Esophagus muscularis mucosa (tissue), 4 donors: ENCODE measurements around the gene CCDC141. TPM values are rescaled to one million over a fixed set of nuclear protein-coding genes. Genes with fewer than 3 reads are reported as not detected.

Experiments
- DNase-seq: peaks from one replicate; pipeline ENCODE4 v3.0.0-alpha.2; 2017; ENCODE audit errors: extremely low spot score
- H3K27ac ChIP-seq, 4 donors: fragments of 200-600 bp; sonication (generic); replicated peaks in 1 of 4; 1 replicate in 3 of 4; 2 replicates in 1 of 4; pipeline ENCODE4 v1.5.1; 2016 to 2019; ENCODE audit warnings: mild to moderate bottlenecking in 1 of 4
- H3K27me3 ChIP-seq, 4 donors: fragments of 200-600 bp; sonication (generic); one replicate each; pipeline versions ENCODE4 v1.5.1 to v1.6.0; 2016 to 2019
- H3K36me3 ChIP-seq, 4 donors: fragments of 200-600 bp; sonication (generic); one replicate each; pipeline ENCODE4 v1.5.1; 2016 to 2019
- H3K4me1 ChIP-seq, 4 donors: fragments of 200-600 bp; sonication (generic); one replicate each; pipeline ENCODE4 v1.5.1; 2016 to 2019
- H3K4me3 ChIP-seq, 4 donors: fragments of 200-600 bp; sonication (generic); 1 replicate in 2 of 4; 2 replicates in 2 of 4; pipeline ENCODE4 v1.5.1; 2016 to 2019; ENCODE audit warnings: mild to moderate bottlenecking in 4 of 4, moderate library complexity in 1 of 4
- H3K9me3 ChIP-seq, 4 donors: fragments of 200-600 bp; sonication (generic); 1 replicate in 3 of 4; 2 replicates in 1 of 4; pipeline ENCODE4 v1.5.1; 2016 to 2019
- CTCF ChIP-seq, 3 experiments: fragments of 200-600 bp in 2 of 3; fragments of 450-650 bp in 1 of 3; sonication (generic) in 2 of 3; IDR thresholded peaks; one replicate each; pipeline ENCODE4 v1.5.1; 2017 to 2019; ENCODE audit warnings: antibody characterized with exemption in 3 of 3, mild to moderate bottlenecking in 2 of 3, moderate library complexity in 1 of 3
- EP300 ChIP-seq: sonication (generic); formaldehyde crosslinking; IDR thresholded peaks from one replicate; pipeline ENCODE4 v1.6.1; 2017; ENCODE audit warnings: antibody characterized with exemption
- POLR2A ChIP-seq: fragments of 450-650 bp; IDR thresholded peaks from one replicate; pipeline ENCODE4 v1.6.1; 2017; ENCODE audit warnings: antibody characterized with exemption, moderate library complexity, mild to moderate bottlenecking, low read depth
- POLR2AphosphoS5 ChIP-seq, 2 donors: sonication (generic); formaldehyde crosslinking; IDR thresholded peaks; one replicate each; pipeline ENCODE4 v1.6.1; 2017; ENCODE audit warnings: antibody characterized with exemption in 2 of 2
- WGBS: methylation state at CpG from one replicate; pipeline ENCODE4 v1.1.5; 2018; 5-methylcytosine and 5-hydroxymethylcytosine counted together
- intact Hi-C: fragments of 100-400 bp; cut with DNase I; formaldehyde crosslinking; loops from one replicate; pipeline ENCODE4 v1.15.1; 2023
- total RNA-seq, 4 donors: library from RNA; depleted of rRNA; stranded (reverse); fragments of >200 nt; gene quantifications; one replicate each; pipeline versions ENCODE4 v1.1.0 to v1.2.1, GENCODE V29; 2016

Gene CCDC141
- total RNA-seq, 4 donors from 2014 or later, result 2.7 to 8.7 (median 4.1) TPM

DNA sequence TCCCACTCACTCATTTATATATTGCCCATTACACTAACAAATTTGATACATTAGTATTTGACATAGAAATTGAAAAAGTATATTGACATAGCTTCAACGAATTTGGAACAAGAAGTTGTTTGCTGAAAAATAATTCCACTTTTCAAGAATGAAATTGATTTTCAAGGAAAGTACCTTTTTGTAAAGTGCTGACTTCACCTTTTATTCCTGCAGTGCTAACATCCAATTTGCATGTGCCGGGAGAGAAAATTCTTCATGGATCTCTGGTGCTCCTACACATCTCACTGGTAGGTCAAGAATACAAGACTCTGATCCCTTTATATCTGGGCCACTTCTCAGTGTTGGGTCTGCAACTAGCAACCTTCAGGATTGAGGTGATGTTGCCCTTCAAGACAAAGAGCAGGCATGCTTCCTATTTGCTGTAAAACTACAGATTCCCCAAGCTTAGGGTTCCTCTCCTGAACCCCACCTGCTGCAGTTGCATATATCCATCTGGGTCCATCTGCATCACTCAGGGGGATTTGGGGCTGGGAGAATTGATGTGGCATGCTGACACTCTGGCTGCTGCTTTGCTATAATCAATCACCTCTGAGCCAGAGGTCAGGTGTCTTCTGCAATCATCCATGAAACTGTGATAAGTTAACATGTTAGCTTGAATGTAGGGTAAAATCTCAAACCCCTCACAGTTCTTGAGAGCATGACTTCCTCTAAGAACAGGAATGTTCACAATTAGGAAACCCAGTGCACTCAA lies 134.3 kb downstream of the CCDC141 start:
- intact Hi-C loops, result loop anchor here (2.0 to 10.0 kb wide), 2 partner anchors 121 to 209 kb away; no protein-coding TSS in a partner anchor

DNA sequence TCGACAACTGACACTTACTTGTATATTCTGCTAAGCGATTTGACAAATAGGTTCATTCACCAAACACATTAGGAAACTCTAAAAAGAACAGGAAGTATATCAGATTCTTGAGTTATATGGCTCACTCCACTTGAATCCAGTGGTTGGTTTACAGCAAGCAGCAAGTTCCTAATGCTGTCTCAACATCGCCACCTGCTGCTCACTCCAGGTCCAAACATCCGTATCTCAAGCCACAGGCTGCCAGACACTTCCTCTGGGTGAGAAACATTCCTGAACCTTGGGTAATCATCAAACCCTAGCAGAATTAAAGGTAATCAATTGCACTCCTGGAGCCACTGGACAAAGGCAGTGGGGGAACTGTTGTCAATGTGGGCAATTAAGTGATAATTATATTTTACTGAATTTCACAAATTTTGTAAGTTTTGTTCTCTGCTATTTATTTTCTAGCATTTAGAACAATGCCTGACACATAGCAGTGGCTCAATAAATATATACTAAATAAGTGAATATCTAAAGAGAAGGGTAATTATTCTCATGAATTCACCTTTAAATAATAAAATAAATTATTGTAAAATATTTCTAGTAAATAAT lies 135.6 kb downstream of the CCDC141 start:
- 28% methylated on average over 4 of the region's 4 CpGs for WGBS
- Histone ChIP-seq H3K36me3 (peaks cover 0 to 6% (median 0%) of the 10 kb centered on the region in 4 donors), H3K27ac (no peak overlapping the region), H3K27me3 (no peaks in the 10 kb centered on the region), H3K9me3 (no peaks in the 10 kb centered on the region), H3K4me3 (no peak overlapping the region), H3K4me1 (peaks cover 0 to 3% (median 0%) of the 10 kb centered on the region in 4 donors)
- DNase-seq, result no peak
- intact Hi-C loops, result loop anchor here (2.0 to 10.0 kb wide), 2 partner anchors 120 to 210 kb away; no protein-coding TSS in a partner anchor
- TF ChIP-seq CTCF (IDR thresholded peaks at IDR 0.05) (peak; percentile 69 to 85 (median 80)), EP300 (no peak), POLR2AphosphoS5 (IDR thresholded peaks at IDR 0.05) (no peak), POLR2A (no peak)

More for the DNA sequence above, 134.3 kb downstream of the CCDC141 start:
- H3K4me3 ChIP-seq, result no peak overlapping the region
- H3K9me3 ChIP-seq, result no peaks in the 10 kb centered on the region
- no peak for DNase-seq
- H3K4me1 ChIP-seq, result peaks cover 0 to 1% (median 0%) of the 10 kb centered on the region in 4 donors
- WGBS, result 57% methylated on average over 2 of the region's 2 CpGs
- H3K27me3 ChIP-seq, result no peaks in the 10 kb centered on the region
- peaks cover 0 to 6% (median 0%) of the 10 kb centered on the region in 4 donors for H3K36me3 ChIP-seq
- H3K27ac ChIP-seq, result no peak overlapping the region
- TF ChIP-seq POLR2A, result no peak

DNA sequence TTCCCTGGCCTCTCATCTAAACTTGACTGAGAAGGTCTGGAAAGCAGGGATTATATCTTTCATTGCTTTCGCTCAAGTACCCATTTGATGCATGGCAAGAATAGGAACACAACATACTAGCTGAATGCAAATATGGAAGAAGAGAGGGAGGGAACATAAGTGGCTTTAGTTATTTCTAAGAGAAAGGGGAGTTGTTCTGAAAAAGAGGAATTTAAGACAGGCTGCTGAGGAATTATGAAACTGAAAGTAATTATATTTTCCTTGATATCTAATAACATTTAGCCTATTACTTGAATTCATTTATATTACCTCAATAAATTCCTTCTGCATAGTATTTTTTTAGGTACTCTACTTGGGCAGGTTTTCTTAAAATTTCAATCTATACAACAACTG lies 136.9 kb downstream of the CCDC141 start:
- Histone ChIP-seq H3K4me1 (peaks cover 0 to 3% (median 0%) of the 10 kb centered on the region in 4 donors), H3K4me3 (no peak overlapping the region), H3K27me3 (no peaks in the 10 kb centered on the region), H3K9me3 (no peaks in the 10 kb centered on the region), H3K36me3 (peaks cover 0 to 6% (median 0%) of the 10 kb centered on the region in 4 donors), H3K27ac (no peak overlapping the region)
- 100% methylated on average over 1 of the region's 1 CpG for WGBS
- DNase-seq, result no peak
- no peak for TF ChIP-seq POLR2A
- TF ChIP-seq EP300, result no peak
- TF ChIP-seq POLR2AphosphoS5 (IDR thresholded peaks at IDR 0.05), result no peak
- no peak for TF ChIP-seq CTCF (IDR thresholded peaks at IDR 0.05)
- intact Hi-C loops, result loop anchor here (10.0 kb wide), 1 partner anchor 212 kb away; no protein-coding TSS in a partner anchor

GRCh38 chr2:178912416-178913048 lies 137.4 kb downstream of the CCDC141 start:
- TF ChIP-seq POLR2A, result no peak
- no peak for TF ChIP-seq POLR2AphosphoS5 (IDR thresholded peaks at IDR 0.05)
- TF ChIP-seq CTCF (IDR thresholded peaks at IDR 0.05), result no peak
- TF ChIP-seq EP300, result no peak
- no peak for DNase-seq
- intact Hi-C loops, result loop anchor here (10.0 kb wide), 1 partner anchor 212 kb away; no protein-coding TSS in a partner anchor
- Histone ChIP-seq H3K4me3 (no peak overlapping the region), H3K27ac (no peak overlapping the region), H3K9me3 (no peaks in the 10 kb centered on the region), H3K27me3 (no peaks in the 10 kb centered on the region), H3K4me1 (peaks cover 0 to 3% (median 0%) of the 10 kb centered on the region in 4 donors), H3K36me3 (peaks cover 0 to 1% (median 0%) of the 10 kb centered on the region in 4 donors)
- 97% methylated on average over 2 of the region's 2 CpGs for WGBS

DNA sequence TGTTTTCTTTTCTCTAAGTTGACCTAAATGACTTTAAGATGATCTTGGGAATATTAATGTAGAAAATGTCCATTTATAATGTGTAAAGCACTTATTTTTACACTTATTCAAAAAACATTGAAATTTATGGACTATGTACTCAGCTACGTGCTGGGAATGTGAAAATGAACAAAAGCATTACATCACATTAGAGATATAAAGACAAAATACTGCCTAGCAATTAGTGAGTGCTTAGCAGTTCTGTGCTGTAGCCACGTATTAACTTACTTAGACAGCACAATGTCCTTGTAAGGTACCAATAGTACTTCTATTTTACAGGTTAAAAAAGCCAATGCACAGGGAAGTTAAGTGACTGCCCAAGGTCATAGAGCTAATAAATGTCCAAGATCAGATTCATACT lies 138.9 kb downstream of the CCDC141 start:
- intact Hi-C loops, result loop anchor here (10.0 kb wide), 1 partner anchor 214 kb away; no protein-coding TSS in a partner anchor
- Histone ChIP-seq H3K4me3 (no peak overlapping the region), H3K36me3 (no peaks in the 10 kb centered on the region), H3K9me3 (no peaks in the 10 kb centered on the region), H3K4me1 (peaks cover 0 to 3% (median 0%) of the 10 kb centered on the region in 4 donors), H3K27ac (no peak overlapping the region), H3K27me3 (no peaks in the 10 kb centered on the region)
- 74% methylated on average over 2 of the region's 2 CpGs for WGBS
- no peak for DNase-seq
- TF ChIP-seq POLR2A (no peak), POLR2AphosphoS5 (IDR thresholded peaks at IDR 0.05) (no peak), EP300 (no peak), CTCF (IDR thresholded peaks at IDR 0.05) (no peak)
